Measurements from ENCODE around the gene PDGFRA. TPM values are rescaled to one million over a fixed set of nuclear protein-coding genes. Genes with fewer than 3 reads are reported as not detected.

PDGFRA gene
- total RNA-seq, 1 donor from 2014 or later, result 2.1 TPM

GRCh38 chr4:54213001-54213400 lies 16.1 kb upstream of the PDGFRA start:
- peaks cover 7% of the 10 kb centered on the region for H3K4me1 Mint-ChIP-seq
- peaks cover 2% of the 10 kb centered on the region for H3K36me3 Mint-ChIP-seq (ENCODE audit: low read depth)
- TF ChIP-seq CTCF (conservative IDR thresholded peaks at IDR 0.05), result no peak
- no peak for DNase-seq (ENCODE audit: low read depth, low spot score)
- peaks cover 9% of the 10 kb centered on the region for H3K9me3 Mint-ChIP-seq
- no peak overlapping the region for H3K4me3 Mint-ChIP-seq
- H3K27me3 Mint-ChIP-seq (ENCODE audit: low read depth), result peaks cover 36% of the 10 kb centered on the region
- H3K27ac Mint-ChIP-seq (ENCODE audit: unreplicated experiment), result no peak overlapping the region

GRCh38 chr4:54213761-54214160 lies 15.3 kb upstream of the PDGFRA start:
- Mint-ChIP-seq H3K27ac (ENCODE audit: unreplicated experiment) (no peak overlapping the region), H3K4me3 (no peak overlapping the region), H3K36me3 (ENCODE audit: low read depth) (peaks cover 2% of the 10 kb centered on the region), H3K27me3 (ENCODE audit: low read depth) (peaks cover 44% of the 10 kb centered on the region), H3K9me3 (peaks cover 9% of the 10 kb centered on the region), H3K4me1 (peaks cover 8% of the 10 kb centered on the region)
- TF ChIP-seq CTCF (conservative IDR thresholded peaks at IDR 0.05), result no peak
- DNase-seq (ENCODE audit: low read depth, low spot score), result no peak

GRCh38 chr4:54215379-54216077 lies 13.6 kb upstream of the PDGFRA start:
- H3K36me3 Mint-ChIP-seq (ENCODE audit: low read depth), result peaks cover 2% of the 10 kb centered on the region
- peaks cover 8% of the 10 kb centered on the region for H3K4me1 Mint-ChIP-seq
- DNase-seq (ENCODE audit: low read depth, low spot score), result no peak
- no peak overlapping the region for H3K4me3 Mint-ChIP-seq
- H3K9me3 Mint-ChIP-seq, result peaks cover 4% of the 10 kb centered on the region
- H3K27ac Mint-ChIP-seq (ENCODE audit: unreplicated experiment), result no peak overlapping the region
- H3K27me3 Mint-ChIP-seq (ENCODE audit: low read depth), result peaks cover 51% of the 10 kb centered on the region
- no peak for TF ChIP-seq CTCF (conservative IDR thresholded peaks at IDR 0.05)

GRCh38 chr4:54217642-54218495 lies 11.2 kb upstream of the PDGFRA start:
- H3K27ac Mint-ChIP-seq (ENCODE audit: unreplicated experiment), result no peak overlapping the region
- peak; percentile 70 for DNase-seq (ENCODE audit: low read depth, low spot score)
- peak overlapping the region; percentile 80 for H3K4me3 Mint-ChIP-seq
- H3K27me3 Mint-ChIP-seq (ENCODE audit: low read depth), result peaks cover 67% of the 10 kb centered on the region
- peaks cover under 1% of the 10 kb centered on the region for H3K36me3 Mint-ChIP-seq (ENCODE audit: low read depth)
- peak; percentile 95 for TF ChIP-seq CTCF (conservative IDR thresholded peaks at IDR 0.05)
- H3K9me3 Mint-ChIP-seq, result peaks cover under 1% of the 10 kb centered on the region
- H3K4me1 Mint-ChIP-seq, result peaks cover 8% of the 10 kb centered on the region

GRCh38 chr4:54218736-54219135 lies 10.4 kb upstream of the PDGFRA start:
- TF ChIP-seq CTCF (conservative IDR thresholded peaks at IDR 0.05), result no peak
- Mint-ChIP-seq H3K4me3 (no peak overlapping the region), H3K27ac (ENCODE audit: unreplicated experiment) (no peak overlapping the region), H3K9me3 (no peaks in the 10 kb centered on the region), H3K4me1 (peaks cover 8% of the 10 kb centered on the region), H3K27me3 (ENCODE audit: low read depth) (peaks cover 69% of the 10 kb centered on the region), H3K36me3 (ENCODE audit: low read depth) (no peaks in the 10 kb centered on the region)
- DNase-seq (ENCODE audit: low read depth, low spot score), result no peak
